ENCODE measurements around the gene SP140L. TPM values are rescaled to one million over a fixed set of nuclear protein-coding genes. Genes with fewer than 3 reads are reported as not detected.

SP140L gene
- total RNA-seq (2022; extraction: Qiagen RNA extraction; ENCODE audit: low read depth): 3.3 to 4.7 TPM (median 3.5 TPM) in 5 replicates

DNA sequence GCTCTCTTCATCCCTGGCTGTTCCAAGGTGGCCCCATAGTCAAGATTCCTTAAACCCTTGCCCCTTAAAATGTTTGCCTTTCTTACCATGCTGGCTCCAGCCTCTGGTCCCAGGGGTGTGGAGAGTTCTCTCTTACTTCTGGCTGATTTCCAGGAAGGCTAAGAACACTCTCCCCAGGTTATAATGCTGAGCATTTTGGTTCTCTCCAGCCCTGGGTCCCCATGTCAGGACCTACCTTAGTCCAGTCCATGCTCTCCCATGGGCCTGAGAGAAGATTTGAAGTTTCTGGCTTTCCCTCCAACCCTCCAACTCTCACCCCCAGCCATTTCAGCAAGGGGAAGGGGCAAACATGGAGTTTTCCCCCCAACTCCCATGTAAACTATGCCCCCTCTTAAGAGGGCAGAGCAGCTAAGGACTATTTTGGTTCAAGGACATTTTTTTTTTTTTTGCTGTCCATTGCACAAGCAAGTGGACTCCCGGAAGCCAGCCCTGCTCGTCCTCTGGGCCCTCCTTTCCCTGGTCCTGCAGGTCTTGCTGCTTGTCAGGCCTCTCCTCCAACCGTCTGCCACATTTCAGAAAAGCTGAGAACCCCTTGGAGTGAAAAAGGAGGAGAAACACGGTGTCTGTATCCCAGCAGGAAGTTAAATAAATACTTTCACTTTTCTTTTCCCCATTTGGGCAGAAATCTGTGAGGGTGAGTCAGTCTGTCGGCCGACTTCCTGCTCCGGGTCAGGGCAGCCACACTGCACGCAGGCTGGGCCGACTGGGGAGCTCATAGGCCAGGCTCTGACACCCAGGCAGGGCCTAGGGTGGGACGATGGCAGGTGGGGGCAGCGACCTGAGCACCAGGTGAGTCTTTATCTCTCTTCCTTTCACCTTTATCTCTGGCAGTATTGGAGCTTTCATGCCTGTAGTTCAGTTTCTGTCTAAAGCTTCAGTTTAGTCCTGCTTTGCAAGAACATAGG is at the start of gene SP140L:
Gene SP140L, plus strand, starts transcription at position 741 of the 965 bp plus-strand sequence. Its CDS starts 77 bp downstream, at position 818.

DNA sequence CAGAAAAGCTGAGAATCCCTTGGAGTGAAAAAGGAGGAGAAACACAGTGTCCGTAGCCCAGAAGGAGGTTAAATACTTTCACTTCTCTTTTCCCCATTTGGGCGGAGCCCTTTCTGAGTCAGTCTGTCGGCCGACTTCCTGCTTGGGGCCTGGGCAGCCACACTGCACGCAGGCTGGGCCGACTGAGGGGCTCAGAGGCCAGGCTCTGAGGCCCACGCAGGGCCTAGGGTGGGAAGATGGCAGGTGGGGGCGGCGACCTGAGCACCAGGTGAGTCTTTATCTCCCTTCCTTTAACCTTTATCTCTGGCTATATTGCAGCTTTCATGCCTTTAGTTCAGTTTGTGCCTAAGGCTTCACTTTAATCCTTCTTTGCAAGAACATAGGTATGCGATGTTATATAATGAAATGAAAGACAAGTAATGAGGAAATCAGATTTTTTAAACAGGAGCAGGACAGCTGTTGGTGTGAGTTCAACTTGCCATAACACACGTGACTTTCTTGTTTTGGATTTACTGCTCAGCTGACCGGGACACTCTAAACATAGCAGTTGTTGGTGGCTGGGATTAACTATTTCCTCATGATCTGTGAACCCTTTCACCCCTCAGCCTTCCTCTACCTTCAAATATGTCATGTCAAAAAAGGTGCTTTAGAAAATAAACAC is 89.2 kb downstream of the SP140L start, which contains the start of gene SP100:
Gene SP100, plus strand, starts transcription at position 141 of the 661 bp plus-strand sequence. Its CDS starts 96 bp downstream, at position 237.

Other genes with a start within 250 kb of the SP140L start
- 5.6 to 8.7 TPM (median 7.6 TPM) in 5 replicates for gene SP110, start 107.2 kb upstream of the SP140L start, total RNA-seq (2022; extraction: Qiagen RNA extraction; ENCODE audit: low read depth)
- gene SP140, start 101.5 kb upstream of the SP140L start, total RNA-seq (2022; extraction: Qiagen RNA extraction; ENCODE audit: low read depth): 0.22 to 0.39 TPM in 2 of 5 replicates, not detected in the others
- 25.2 to 37.3 TPM (median 27.6 TPM) in 5 replicates for gene SP100, start 89.0 kb downstream of the SP140L start, total RNA-seq (2022; extraction: Qiagen RNA extraction; ENCODE audit: low read depth)